Limb (tissue), 2 donors: ENCODE results near the gene KIF13A.
"Not testable (repeated sequence)": the region's sequence is repeated elsewhere in the genome, so short reads cannot be mapped to it uniquely, and the experiment has no call there.

ENCODE experiments used
- DNase-seq, 2 donors: peaks; one replicate each; pipeline ENCODE4 v3.0.0-alpha.2; 2016; ENCODE audit errors: extremely low spot score in 2 of 2

Gene KIF13A

DNA sequence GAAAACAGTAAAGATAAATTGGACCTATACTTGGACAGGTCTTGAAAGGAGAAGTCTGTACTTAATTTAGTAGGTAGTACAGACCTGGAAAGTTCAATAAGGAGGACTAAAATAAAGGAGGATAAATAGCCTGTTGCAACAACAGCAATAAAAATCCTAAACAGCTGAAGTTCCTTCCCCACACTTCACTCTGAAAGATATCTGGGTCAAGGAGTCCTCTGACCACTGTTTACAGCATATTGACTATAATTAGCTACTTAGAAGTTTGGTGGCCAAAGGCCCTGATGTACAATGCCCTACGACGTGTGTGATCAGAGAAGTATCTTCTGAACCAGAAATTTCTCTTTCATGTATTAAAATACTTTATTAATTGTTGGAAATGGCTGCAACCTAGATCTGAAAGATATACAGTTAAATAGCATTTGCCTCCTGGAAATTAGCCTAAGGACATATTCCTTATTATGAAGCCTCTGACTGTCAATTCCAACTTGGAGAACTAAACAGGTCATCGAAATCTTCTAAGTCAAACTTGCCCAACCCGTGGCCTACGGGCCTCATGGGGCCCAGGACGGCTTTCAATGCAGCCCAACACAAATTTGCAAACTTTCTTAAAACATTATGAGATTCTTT, 82.8 kb downstream of the KIF13A start:
- no peak for DNase-seq

GRCh38 chr6:17902974-17903373, 84.5 kb downstream of the KIF13A start:
- DNase-seq = no peak

DNA sequence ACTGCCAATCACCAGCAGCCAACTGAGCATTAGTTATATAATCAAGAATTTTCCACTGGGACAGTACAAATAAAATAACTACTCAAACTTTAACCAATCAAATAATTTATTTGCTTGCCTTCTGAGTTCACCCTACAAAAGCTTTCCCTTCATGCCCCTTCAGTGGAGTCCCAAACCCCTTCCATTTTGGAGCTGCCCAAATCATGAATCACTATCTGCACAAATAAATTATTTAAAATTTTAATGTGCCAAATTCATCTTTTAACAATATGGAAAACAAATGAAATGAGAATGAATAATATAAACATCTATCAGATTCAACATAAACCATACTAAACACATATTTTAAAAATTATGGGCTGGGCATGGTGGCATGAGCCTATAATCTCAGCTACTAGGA, 85.9 kb downstream of the KIF13A start:
- DNase-seq = no peak

DNA sequence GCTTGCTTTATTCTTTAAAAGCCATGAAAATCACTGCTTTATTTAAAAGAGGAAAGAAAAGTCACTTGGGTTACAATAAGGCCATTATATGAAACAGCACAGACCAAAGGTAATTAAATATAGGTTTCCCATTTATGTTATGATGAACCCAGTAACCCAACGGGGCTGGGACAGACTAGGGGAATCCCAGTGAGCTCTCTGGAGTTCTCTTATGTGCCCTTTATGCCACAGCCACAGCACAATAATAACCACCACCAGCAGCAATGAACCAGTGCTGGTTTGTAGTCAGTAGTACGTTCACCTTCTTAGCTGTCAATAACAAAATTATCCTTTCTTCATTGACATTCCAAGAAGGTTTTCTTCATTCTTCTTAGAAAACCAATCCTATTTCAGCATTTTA, 87.4 kb downstream of the KIF13A start:
- DNase-seq = no peak

GRCh38 chr6:17899491-17899890, 87.9 kb downstream of the KIF13A start:
- DNase-seq = no peak

DNA sequence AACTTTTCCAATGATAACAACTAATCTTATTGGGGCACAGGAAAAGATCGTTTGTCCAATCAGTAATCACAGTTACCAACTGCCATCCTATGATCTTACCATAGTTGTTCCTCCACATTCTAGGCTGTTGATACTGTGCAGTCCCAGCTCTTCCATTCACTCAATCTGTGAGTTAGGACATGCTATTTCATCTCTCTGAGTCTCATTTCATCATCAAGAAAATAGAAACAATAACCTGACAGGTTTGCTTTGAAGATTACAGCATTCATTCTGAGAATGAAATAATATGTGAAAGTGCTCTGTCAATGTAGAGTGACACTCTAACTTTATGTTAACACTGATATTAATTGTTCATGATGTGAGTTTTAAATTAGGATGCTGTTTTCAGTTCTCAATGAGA, 89.8 kb downstream of the KIF13A start:
- DNase-seq = no peak

DNA sequence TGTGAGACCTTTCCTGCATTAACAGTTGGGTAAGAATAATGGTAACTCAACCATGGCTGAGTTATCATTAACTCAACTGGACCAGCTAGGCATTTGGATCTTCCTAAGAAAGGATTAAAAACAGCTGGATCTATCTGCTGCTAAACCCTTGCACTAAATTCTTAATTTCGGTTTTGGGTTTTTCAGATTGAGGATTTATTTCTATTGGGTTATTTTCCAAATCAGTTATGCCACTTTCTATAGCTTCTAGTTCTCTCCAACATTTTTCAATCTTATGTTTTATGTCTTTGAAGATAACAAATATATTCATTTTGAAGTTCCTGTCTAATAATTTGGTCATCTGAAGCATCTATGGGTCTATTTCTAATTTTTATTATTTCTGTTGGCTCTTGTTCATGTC, 92.5 kb downstream of the KIF13A start:
- DNase-seq = no peak

- DNase-seq = no peak
Measured at GRCh38 chr6:17894191-17894590, 93.2 kb downstream of the KIF13A start.

- no peak for DNase-seq
Measured at GRCh38 chr6:17892097-17892686, 95.2 kb downstream of the KIF13A start.

DNA sequence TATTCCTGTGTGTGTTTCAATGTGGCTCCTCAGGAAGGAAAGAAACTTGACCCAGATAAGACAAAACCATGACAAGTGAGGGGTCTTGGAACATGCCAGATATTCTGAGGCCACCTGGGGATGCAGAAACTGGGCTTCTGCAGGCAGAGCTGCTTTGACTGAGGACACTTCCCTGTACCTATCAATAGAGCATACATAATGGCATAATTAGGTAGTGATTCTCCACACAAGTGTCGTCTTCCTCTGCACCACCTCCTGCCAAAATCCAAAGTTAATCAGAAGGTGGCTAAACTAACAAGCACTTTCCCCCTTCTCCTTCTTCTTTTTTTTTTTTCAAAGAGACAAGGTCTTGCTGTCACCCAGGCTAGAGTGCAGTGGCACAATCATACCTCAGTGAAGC, 97.1 kb downstream of the KIF13A start:
- no peak for DNase-seq

GRCh38 chr6:17889777-17890176, 97.7 kb downstream of the KIF13A start:
- DNase-seq = not testable (repeated sequence)

DNA sequence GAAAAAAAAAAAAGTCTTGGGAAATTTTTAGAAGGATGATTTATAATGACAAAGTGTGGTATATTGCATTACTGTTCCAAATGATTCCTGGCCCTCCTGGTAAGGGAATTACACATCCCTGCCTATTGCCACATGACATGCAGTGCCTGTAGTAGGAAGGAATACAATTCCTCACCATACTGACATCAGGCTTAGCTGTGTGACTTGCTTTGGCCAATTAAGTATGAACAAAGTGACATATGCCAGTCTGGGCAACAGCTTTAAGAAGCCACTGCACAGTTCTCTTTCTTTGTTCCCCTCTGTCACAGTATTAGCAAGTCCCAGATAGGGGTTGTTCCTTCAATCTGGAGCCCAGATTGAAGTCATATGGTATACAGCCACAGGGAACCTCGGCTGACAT, 100.5 kb downstream of the KIF13A start:
- DNase-seq = no peak

DNA sequence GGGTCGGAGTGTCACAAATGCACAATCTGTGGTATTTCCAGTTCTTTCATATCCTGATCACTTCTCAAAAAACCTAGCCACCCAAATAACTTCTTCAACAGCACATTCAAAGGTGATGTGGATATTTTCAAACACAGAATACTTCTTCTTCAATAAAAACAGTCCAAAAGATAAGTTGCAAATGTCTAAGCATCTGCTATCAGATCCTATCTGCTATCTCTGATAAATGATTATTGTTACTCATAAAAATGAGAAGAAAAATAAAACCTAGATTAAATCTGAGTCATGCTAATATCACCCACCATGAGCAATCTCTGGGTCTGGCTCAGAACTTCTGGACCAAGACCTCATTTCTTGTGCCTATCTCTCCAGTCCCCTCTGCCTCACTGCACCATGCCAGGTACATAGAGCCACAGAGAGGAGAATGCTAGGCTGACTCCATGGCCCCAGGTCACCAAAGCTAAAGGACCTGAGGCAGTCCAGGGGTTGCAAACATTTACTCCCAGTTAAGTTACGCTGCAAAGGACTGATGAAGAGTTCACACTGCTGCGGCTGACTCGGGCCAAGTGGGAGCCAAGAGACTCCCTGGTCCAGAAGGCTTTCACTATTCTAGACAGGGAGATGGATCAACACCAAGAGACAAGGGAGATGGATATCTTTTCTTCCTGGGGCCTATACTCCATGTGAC, 101.4 kb downstream of the KIF13A start:
- DNase-seq = no peak

DNA sequence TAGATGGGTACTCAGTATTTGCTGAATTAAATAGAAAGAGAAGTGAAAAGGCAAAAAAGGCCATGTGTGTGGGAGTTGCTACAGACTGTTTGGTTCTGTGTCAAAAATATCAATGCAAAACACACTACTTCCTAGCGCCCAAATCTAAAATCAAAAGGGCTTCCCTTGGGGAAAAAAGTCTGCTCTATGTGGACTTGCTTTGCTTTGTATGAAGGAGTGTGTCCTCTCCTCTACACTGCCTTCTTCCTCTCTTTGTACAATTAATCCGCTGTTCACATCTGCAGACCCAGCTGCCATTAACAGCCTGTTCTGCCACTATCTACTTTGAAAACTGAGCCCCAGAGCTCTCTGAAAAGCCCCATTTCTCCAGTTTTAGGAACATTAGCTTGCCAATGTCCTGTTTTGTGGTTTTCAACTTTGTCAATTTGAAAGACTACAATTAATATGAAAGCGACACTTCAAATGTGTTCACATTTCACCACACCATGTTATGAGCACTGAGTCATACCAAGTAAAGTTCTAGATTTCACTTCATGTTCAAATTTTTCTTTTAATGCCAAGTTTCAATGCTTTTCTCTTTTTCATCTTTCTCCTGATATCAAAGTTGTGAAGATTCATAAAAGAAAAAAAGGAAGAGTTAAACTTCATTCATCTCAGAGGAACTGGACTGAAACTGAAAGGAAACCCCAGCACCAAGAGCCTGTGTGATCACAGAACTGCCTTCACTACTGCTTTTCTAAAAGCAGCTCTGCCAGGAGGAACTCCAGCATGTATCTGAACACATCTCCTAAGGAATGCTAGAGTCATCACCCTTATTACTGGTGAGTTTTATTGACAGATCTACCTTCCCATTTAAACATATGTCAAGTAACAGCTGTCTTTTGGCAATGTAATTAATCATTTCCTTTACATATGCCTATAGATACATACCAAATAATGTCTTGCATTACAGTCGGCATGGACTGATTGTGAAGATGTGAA, 102.6 kb downstream of the KIF13A start:
- DNase-seq = no peak

DNA sequence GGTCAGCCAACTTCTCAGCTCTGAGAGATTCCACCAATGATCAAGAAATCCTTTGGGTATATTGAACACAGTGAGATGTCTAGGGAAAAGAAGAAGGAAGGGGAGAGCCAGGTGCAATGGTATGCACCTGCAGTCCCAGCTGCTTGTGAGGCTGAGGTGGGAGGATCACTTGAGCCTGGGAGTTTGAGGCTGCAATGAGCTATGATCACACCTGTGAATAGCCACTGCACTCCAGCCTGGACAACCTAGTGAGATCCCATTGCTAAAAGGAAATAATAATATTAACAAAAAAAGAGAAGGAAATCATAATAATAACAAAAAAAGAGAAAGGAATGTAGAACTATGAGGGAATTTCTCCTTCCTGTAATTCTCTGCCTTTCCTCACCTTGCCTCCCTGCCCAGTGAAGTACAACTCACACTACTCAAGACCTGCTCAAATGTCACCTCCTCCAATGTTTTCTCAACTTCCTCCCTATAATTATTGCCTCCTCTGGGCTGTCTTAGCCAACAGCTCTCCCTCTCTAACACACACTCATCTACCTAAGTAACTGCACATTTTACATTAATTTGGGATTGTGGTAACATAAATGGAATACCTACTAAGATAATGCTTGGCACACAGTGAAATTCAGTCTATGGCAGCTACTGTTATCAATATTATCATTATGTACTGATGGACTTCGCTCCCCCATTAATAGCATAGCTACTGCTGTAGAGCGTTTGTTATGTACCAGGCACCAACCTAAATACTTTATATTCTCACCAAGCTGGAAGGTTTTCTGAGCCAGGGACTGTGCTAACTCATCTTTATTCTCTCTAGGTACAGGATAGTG, 103.6 kb downstream of the KIF13A start:
- no peak for DNase-seq

DNA sequence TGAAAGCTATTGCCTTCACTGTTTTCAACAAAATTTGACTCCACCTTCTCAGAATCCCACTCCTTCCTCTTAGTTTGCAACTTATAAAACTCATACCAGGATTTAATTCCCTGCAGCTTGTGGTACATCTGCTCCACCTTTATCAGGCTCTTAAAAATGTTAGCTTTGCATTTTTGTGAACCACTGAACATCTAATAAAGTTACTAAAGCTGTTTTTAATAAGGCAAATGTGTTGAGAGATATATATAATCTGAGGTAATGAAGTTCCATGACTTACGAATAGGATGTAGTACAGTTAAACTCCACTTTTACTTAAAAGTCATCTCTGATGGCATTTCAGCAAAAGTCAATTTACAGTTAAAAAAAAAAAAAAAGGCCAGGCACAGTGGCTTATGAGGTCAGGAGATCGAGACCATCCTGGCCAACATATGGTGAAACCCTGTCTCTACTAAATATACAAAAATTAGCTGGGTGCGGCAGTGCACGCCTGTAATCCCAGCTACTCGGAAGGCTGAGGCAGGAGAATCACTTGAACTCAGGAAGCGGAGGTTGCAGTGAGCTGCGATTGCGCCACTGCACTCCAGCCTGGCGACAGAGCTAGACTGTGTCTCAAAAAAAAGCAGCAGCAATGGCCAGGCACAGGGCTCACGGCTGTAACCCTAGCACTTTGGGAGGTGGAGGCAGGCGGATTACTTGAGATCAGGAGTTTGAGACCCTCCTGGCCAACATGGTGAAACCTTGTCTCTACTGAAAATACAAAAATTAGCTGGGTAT, 106.2 kb downstream of the KIF13A start:
- DNase-seq = no peak

- peak in 1 of 2 donors; percentile 45 for DNase-seq
Measured at GRCh38 chr6:17879184-17879583, 108.3 kb downstream of the KIF13A start.

DNA sequence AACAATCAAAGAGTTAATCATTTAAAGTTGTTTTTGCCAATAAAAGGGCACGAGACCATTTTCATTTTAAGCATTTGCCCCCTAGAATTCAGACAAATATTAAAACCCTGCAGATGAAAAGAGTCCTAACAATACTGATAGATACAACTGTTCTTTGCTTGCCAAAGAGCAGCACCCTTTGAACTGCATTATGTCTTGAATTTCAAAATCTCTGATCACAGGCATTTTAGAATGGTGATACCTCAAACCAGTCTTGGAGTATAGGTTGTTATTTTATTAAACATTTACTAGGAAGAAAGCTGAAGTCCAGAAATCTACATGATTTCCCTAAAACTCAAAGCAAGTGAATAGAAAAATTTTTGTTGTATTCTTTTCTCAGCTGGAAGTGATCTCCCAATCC, 108.7 kb downstream of the KIF13A start:
- no peak for DNase-seq

DNA sequence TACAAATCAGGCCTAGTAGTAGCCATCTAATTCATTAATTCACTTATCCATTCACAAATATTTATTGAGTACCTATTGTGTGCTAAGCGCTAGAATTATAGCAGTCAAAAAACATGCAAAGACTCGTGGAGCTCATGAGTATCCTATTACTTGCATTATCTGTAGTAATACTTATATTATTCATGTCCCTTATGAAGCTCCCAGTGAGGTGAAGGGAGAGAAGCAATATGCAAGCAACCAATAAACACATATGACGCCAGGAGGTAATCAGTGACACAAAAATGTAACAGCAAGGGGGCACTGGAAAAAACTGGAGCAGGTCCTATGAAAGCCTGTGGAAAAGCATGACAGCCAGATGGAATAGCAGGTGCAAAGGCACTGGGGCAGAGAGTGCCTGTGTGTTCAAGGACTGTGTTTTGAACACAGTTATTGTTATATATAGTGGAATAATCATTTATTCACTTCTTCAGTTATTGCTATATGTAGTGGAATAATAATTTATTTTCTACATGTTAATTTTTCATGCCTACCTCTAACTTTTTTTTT, 109.5 kb downstream of the KIF13A start:
- no peak for DNase-seq
